Subcutaneous abdominal adipose tissue (tissue), 5 donors: ENCODE results near the gene ABCG2.

Experiments used
- H3K27ac ChIP-seq: one replicate; pipeline ENCODE4 v1.7.0; 2013; ENCODE audit warnings: low read depth, mild to moderate bottlenecking, inconsistent platforms, low read length, moderate library complexity
- H3K27me3 ChIP-seq, 5 donors: one replicate each; pipeline ENCODE4 v1.7.0; 2013; ENCODE audit warnings: low read length in 5 of 5, inconsistent platforms in 1 of 5; ENCODE audit not compliant: control insufficient read depth in 5 of 5, insufficient read depth in 4 of 5
- H3K36me3 ChIP-seq, 5 donors: one replicate each; pipeline ENCODE4 v1.7.0; 2013; ENCODE audit warnings: low read length in 5 of 5; ENCODE audit not compliant: control insufficient read depth in 5 of 5, insufficient read depth in 5 of 5
- H3K4me1 ChIP-seq, 5 donors: one replicate each; pipeline ENCODE4 v1.7.0; 2013; ENCODE audit warnings: low read length in 5 of 5, mild to moderate bottlenecking in 3 of 5, moderate library complexity in 1 of 5; ENCODE audit not compliant: control insufficient read depth in 5 of 5, insufficient read depth in 5 of 5
- H3K4me3 ChIP-seq, 5 donors: one replicate each; pipeline ENCODE4 v1.7.0; 2013; ENCODE audit warnings: low read length in 5 of 5, low read depth in 1 of 5
- H3K9ac ChIP-seq, 5 donors: one replicate each; pipeline ENCODE4 v1.7.0; 2013; ENCODE audit warnings: low read length in 5 of 5, mild to moderate bottlenecking in 4 of 5, moderate library complexity in 3 of 5
- H3K9me3 ChIP-seq, 5 donors: one replicate each; pipeline ENCODE4 v1.7.0; 2013; ENCODE audit warnings: low read length in 5 of 5; ENCODE audit not compliant: control insufficient read depth in 5 of 5
- donor health status: healthy.
- donor health status: healthy.
- donor health status: healthy.
- donor health status: healthy.
- donor health status: healthy.

ABCG2 gene

DNA sequence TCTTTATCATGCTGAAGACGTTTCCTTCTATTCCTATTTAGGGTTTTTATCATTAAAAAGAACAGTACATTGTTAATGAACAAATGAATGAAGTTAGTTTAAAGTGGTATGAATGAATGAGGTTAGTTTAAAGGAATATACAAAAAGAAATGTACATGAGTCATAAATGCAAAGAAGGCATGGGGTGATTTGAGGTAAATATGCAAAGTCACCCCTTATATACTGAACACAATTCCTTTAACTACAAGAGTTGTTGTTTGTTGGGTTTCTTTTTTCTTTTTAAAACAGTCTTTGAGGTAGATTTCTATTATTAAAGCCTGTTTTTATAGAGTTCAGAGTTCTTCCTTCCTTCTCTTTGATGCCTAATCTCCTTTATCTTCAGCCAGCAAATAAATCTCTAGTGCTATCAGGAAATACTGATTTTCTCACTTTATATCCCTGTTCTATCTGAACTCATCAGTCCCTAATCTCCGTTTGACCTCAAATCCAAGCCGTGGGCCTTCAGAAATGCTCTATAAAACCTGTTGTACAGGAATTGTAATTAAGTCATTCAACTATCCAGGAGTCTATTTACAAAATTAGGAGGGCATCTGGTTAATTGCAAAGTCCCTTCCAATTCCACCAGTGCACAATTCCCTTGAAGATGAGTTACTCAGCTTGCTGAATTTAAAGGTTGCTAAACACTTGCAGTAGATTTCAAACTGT, 31.6 kb upstream of the ABCG2 start:
- no peaks in the 10 kb centered on the region for H3K36me3 ChIP-seq
- H3K9me3 ChIP-seq: no peaks in the 10 kb centered on the region
- no peaks in the 10 kb centered on the region for H3K27me3 ChIP-seq
- H3K4me1 ChIP-seq: peaks cover 0 to 3% (median 0%) of the 10 kb centered on the region in 5 donors
- no peak overlapping the region for H3K4me3 ChIP-seq
- H3K9ac ChIP-seq: no peak overlapping the region
- no peak overlapping the region for H3K27ac ChIP-seq

DNA sequence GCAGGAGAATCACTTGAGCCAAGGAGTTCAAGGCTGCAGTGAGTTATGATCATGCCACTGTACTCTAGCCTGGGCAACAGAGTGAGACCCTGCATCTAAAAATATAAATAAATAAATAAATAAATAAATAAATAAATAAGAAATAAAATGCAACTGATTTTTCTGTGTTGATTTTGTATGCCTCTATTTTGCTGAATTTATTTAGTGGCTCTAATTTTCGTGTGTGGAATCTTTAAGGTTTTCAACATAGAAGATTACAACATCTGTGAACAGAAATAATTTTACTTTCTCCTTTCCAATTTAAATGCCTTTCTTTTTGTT, 30.9 kb upstream of the ABCG2 start:
- no peak overlapping the region for H3K4me3 ChIP-seq
- H3K27me3 ChIP-seq: no peaks in the 10 kb centered on the region
- H3K9me3 ChIP-seq: no peaks in the 10 kb centered on the region
- peaks cover 0 to 3% (median 0%) of the 10 kb centered on the region in 5 donors for H3K4me1 ChIP-seq
- H3K27ac ChIP-seq: no peak overlapping the region
- no peak overlapping the region for H3K9ac ChIP-seq
- H3K36me3 ChIP-seq: no peaks in the 10 kb centered on the region

DNA sequence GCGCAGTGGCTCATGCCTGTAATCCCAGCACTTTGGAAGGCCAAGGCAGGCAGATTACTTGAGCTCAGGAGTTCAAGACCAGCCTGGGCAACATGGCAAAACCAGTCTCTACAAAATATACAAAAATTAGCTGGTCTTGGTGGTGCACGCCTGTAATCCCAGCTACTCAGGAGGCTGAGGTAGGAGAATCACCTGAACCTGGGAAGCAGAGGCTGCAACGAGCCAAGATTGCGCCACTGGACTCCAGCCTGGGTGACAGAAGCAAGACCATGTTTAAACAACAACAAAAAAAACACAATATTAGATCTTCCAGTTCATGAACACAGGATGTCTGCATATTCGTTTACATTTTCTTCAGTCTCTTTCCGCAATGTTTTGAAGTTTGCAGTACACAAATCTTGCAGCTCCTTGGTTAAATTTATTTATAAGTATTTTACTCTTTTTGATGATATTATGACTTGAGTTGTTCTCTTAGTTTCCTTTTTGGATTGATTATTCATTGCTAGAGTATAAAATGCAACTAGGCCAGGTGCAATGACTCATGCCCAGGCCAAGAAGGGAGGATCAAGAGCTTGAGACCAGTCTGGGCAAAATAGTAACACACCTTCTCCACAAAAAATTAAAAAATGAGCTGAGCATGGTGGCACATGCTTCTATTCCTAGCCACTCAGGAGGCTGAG, 30.4 kb upstream of the ABCG2 start:
- Histone ChIP-seq H3K4me3 (no peak overlapping the region), H3K9ac (no peak overlapping the region), H3K4me1 (peaks cover 0 to 3% (median 0%) of the 10 kb centered on the region in 5 donors), H3K36me3 (no peaks in the 10 kb centered on the region), H3K27ac (no peak overlapping the region), H3K27me3 (no peaks in the 10 kb centered on the region), H3K9me3 (no peaks in the 10 kb centered on the region)

DNA sequence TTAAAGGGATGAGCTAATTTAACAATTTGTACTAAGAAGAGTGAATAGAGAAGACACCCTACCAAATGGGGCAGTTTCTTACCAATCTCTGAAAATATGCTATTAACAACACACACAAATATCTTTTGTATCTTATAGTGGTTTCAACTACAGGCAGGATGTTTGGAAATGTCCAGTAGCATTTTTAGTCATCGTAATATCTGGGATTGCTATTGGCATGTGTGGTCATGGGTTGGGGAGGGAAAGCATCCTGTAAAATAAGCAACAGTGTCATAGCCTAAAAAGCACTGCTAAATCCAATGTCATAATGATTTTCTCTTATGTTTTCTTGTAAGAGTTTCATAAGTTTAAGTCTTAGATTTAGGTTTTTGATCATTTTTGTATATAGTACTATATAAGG, 29.3 kb upstream of the ABCG2 start:
- H3K36me3 ChIP-seq: no peaks in the 10 kb centered on the region
- H3K9me3 ChIP-seq: no peaks in the 10 kb centered on the region
- no peaks in the 10 kb centered on the region for H3K27me3 ChIP-seq
- H3K27ac ChIP-seq: no peak overlapping the region
- H3K4me3 ChIP-seq: no peak overlapping the region
- H3K4me1 ChIP-seq: peaks cover 0 to 3% (median 0%) of the 10 kb centered on the region in 5 donors
- H3K9ac ChIP-seq: no peak overlapping the region

DNA sequence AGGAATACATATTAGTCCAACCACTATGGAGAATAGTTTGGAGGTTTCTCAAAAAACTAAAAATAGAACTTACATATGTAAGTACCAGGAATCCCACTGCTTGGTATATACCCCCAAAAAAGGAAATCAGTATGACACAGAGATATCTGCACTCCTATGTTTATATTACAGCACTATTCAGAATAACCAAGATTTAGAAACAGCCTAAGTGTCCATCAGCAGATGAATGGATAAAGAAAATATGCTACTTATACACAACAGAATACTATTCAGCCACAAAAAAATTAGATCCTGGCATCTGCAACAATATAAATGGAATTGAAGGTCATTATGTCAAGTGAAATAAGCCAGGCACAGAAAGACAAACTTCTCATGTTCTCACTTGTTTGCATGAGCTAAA, 27.5 kb upstream of the ABCG2 start:
- H3K9ac ChIP-seq: no peak overlapping the region
- no peaks in the 10 kb centered on the region for H3K9me3 ChIP-seq
- no peaks in the 10 kb centered on the region for H3K27me3 ChIP-seq
- no peak overlapping the region for H3K4me3 ChIP-seq
- H3K4me1 ChIP-seq: peaks cover 0 to 3% (median 0%) of the 10 kb centered on the region in 5 donors
- H3K27ac ChIP-seq: no peak overlapping the region
- no peaks in the 10 kb centered on the region for H3K36me3 ChIP-seq

DNA sequence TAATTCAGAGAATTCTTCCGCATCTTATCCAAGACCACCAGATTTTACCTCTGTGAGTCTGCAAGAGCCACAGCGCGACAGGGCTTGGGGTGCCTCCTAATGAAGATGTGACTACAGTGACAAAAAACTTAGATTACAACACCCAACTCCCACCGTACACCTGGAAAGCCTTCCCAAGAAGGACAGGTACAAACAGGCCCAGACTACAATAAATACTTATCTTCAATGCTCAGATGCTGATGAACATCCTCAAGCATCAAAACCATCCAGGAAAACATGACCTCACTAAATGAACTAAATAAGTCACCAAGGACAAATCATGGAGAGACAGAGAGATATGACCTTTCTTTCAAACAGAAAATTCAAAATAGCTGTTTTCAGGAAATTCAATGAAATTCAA, 20.8 kb upstream of the ABCG2 start:
- Histone ChIP-seq H3K4me1 (peaks cover 0 to 12% (median 7%) of the 10 kb centered on the region in 5 donors), H3K9me3 (no peaks in the 10 kb centered on the region), H3K27ac (no peak overlapping the region), H3K4me3 (no peak overlapping the region), H3K36me3 (no peaks in the 10 kb centered on the region), H3K9ac (no peak overlapping the region), H3K27me3 (no peaks in the 10 kb centered on the region)

DNA sequence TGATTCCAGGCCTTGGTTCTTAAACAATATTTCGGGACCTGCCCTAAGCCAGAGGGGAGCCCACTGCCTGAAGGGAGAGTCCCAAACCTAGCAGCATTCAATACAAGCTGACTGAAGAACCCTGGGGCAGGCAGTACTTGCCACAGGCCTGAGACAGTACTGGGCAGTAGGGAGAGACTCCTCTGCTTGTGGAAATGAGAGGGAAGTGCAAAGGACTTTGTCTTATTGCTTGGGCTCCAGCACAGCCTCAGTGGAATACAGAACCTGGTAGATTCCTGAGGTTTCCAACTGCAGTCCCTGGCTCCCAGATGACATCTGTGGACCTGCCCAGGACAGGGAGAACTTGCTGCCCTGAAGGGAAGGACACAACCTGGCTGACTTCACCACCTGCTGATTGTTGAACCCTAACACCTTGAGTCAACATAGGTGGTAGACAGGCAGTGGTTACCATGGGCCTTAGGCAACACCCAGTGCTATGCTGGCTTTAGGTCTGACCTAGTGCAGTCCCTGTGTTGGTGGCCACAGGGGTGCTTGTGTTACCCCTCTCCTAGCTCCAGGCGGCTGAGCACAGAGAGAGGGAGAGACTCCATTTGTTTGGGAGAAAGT, 20.3 kb upstream of the ABCG2 start:
- H3K27me3 ChIP-seq: no peaks in the 10 kb centered on the region
- peaks cover 0 to 12% (median 7%) of the 10 kb centered on the region in 5 donors for H3K4me1 ChIP-seq
- no peak overlapping the region for H3K9ac ChIP-seq
- H3K27ac ChIP-seq: no peak overlapping the region
- H3K9me3 ChIP-seq: no peaks in the 10 kb centered on the region
- H3K4me3 ChIP-seq: no peak overlapping the region
- no peaks in the 10 kb centered on the region for H3K36me3 ChIP-seq

DNA sequence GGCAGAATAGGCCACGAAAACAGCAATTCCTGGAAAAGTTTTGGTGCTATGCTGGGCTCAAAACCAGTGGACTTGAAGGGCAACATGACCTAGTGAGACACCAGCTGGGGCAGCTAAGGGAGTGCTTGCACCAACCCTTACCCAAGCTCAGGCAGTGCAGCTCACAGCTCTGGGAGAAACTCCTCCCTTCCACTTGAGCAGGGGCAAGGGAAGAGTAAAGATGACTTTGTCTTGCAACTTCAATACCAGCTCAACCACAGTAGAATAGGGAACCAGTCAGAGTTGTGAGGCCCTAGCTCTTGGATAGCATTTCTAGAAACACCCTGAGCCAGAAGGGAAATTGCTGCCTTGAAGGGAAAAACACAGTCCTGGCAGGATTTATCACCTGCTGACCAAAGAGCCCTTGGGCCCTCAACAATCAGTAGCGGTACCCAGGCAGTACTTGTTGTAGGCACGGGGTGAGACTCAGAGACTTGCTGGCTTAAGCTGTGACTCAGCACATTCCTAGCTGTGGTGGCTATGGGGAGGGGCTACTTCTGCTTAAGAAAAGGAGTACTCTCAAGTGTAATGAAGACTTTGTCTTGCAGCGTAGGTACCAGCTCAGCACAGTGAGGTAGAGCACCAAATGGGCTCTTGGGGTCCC, 19.7 kb upstream of the ABCG2 start:
- no peaks in the 10 kb centered on the region for H3K36me3 ChIP-seq
- H3K4me3 ChIP-seq: no peak overlapping the region
- no peaks in the 10 kb centered on the region for H3K9me3 ChIP-seq
- no peak overlapping the region for H3K27ac ChIP-seq
- H3K27me3 ChIP-seq: no peaks in the 10 kb centered on the region
- peaks cover 0 to 12% (median 7%) of the 10 kb centered on the region in 5 donors for H3K4me1 ChIP-seq
- H3K9ac ChIP-seq: no peak overlapping the region

DNA sequence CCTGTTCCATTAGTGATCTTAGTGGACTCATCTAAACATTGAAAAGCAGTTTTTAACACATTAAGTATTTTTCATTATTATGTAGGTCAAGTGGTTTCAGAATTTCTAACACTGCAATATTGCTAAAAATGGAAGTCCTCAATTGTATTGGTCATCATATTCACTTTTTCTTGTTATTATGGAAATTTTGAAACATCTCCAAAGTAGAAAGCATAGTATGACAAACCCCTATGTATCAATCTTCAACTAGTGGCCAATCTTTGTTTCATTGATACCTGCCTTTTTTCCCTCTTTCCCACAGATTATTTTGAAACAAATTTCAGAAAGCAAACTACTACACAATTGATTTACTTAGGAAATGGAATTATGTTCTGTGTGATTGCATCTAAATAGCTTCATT, 14.5 kb upstream of the ABCG2 start:
- H3K9ac ChIP-seq: no peak overlapping the region
- H3K4me3 ChIP-seq: no peak overlapping the region
- no peak overlapping the region for H3K27ac ChIP-seq
- no peaks in the 10 kb centered on the region for H3K27me3 ChIP-seq
- no peaks in the 10 kb centered on the region for H3K36me3 ChIP-seq
- peaks cover 0 to 3% (median under 1%) of the 10 kb centered on the region in 5 donors for H3K4me1 ChIP-seq
- no peaks in the 10 kb centered on the region for H3K9me3 ChIP-seq

DNA sequence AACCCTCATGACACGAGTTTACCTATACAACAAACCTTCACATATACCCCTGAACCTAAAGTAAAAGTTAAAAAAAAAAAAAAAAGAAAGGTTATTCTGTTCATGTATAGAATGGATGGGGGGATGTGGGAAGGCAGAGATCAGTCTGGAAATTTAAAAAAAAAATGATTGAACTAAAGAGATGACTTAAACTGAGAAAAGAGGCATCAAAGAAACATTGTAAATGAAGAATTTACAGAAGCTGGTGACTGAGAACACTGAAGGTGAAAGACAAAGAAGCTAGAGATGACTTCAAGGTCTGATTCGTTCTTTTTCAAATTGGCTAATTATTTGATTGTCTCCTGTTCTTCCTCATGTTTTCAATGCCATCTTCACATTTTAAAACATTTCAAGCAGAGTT, 12.8 kb upstream of the ABCG2 start:
- H3K36me3 ChIP-seq: no peaks in the 10 kb centered on the region
- H3K27me3 ChIP-seq: no peaks in the 10 kb centered on the region
- no peak overlapping the region for H3K27ac ChIP-seq
- no peaks in the 10 kb centered on the region for H3K9me3 ChIP-seq
- H3K9ac ChIP-seq: no peak overlapping the region
- H3K4me1 ChIP-seq: no peaks in the 10 kb centered on the region
- no peak overlapping the region for H3K4me3 ChIP-seq
